Gastrocnemius medialis (tissue), 4 donors: Measurements from ENCODE around the gene PRDM7. TPM values are rescaled to one million over a fixed set of nuclear protein-coding genes. Genes with fewer than 3 reads are reported as not detected.
"Not testable (repeated sequence)": the region's sequence is repeated elsewhere in the genome, so short reads cannot be mapped to it uniquely, and the experiment has no call there.

Experiments
- ATAC-seq, 2 donors: fragments of 150-250 bp; one replicate each; pipeline ENCODE4 v1.9.1; 2016
- DNase-seq, 2 donors: peaks; one replicate each; pipeline ENCODE4 v3.0.0-alpha.2; 2019
- H3K27ac ChIP-seq, 4 donors: fragments of 200-600 bp; sonication (generic); 1 replicate in 1 of 4; 2 replicates in 3 of 4; pipeline ENCODE4 v1.5.1; 2016 to 2018; ENCODE audit warnings: mild to moderate bottlenecking in 2 of 4, moderate library complexity in 1 of 4
- H3K27me3 ChIP-seq, 3 donors: fragments of 200-600 bp; sonication (generic) in 2 of 3; 1 replicate in 1 of 3; 2 replicates in 2 of 3; pipeline versions ENCODE4 v1.5.1 to v1.6.0; 2016 to 2019; ENCODE audit warnings: mild to moderate bottlenecking in 1 of 3, moderate library complexity in 1 of 3
- H3K36me3 ChIP-seq, 2 donors: fragments of 200-600 bp; sonication (generic) in 1 of 2; one replicate each; pipeline ENCODE4 v1.5.1; 2017 to 2018
- H3K4me1 ChIP-seq, 2 donors: fragments of 200-600 bp; sonication (generic) in 1 of 2; one replicate each; pipeline ENCODE4 v1.5.1; 2016 to 2017; ENCODE audit warnings: mild to moderate bottlenecking in 2 of 2
- H3K4me3 ChIP-seq, 4 donors: fragments of 200-600 bp; sonication (generic) in 3 of 4; 1 replicate in 1 of 4; 2 replicates in 3 of 4; pipeline ENCODE4 v1.5.1; 2016 to 2019; ENCODE audit warnings: mild to moderate bottlenecking in 2 of 4
- H3K9me3 ChIP-seq, 3 donors: fragments of 200-600 bp; sonication (generic) in 2 of 3; 1 replicate in 1 of 3; 2 replicates in 2 of 3; pipeline ENCODE4 v1.5.1; 2016 to 2019
- CTCF ChIP-seq, 5 experiments: fragments of 450-650 bp in 3 of 5; fragments of 200-600 bp in 2 of 5; sonication (generic) in 2 of 5; IDR thresholded peaks in 4 of 5; conservative IDR thresholded peaks in 1 of 5; 1 replicate in 4 of 5; 2 replicates in 1 of 5; pipeline ENCODE4 v1.5.1; 2016 to 2019; ENCODE audit warnings: antibody characterized with exemption in 5 of 5, mild to moderate bottlenecking in 3 of 5, moderate library complexity in 3 of 5
- POLR2A ChIP-seq, 2 donors: fragments of 450-650 bp; IDR thresholded peaks; one replicate each; pipeline ENCODE4 v1.6.1; 2017; ENCODE audit warnings: antibody characterized with exemption in 2 of 2, mild to moderate bottlenecking in 2 of 2, moderate library complexity in 2 of 2
- in situ Hi-C, 4 donors: fragments of 200-750 bp; cut with MboI; loops; one replicate each; pipeline versions ENCODE4 v1.15.0 to v1.8.0; 2017; ENCODE audit warnings: low sequenced_read_pairs in 4 of 4
- intact Hi-C: fragments of 100-400 bp; cut with DNase I; formaldehyde crosslinking; loops from one replicate; pipeline ENCODE4 v1.15.1; 2023; ENCODE audit warnings: low total_unique reads
- total RNA-seq, 4 donors: library from RNA; depleted of rRNA; stranded (reverse); fragments of >200 nt; gene quantifications; one replicate each; pipeline versions ENCODE4 v1.1.0 to v1.2.3, GENCODE V29; 2016

The PRDM7 gene
- total RNA-seq, 4 donors from 2014 or later: not detected

- no peak overlapping the region for H3K4me3 ChIP-seq
- TF ChIP-seq POLR2A (IDR thresholded peaks at IDR 0.05) (no peak), CTCF (IDR thresholded peaks at IDR 0.05 in 4 of 5, conservative IDR thresholded peaks at IDR 0.05 in 1 of 5) (no peak)
- peaks cover 0 to 10% (median 0%) of the 10 kb centered on the region in 3 donors for H3K27me3 ChIP-seq
- no peaks in the 10 kb centered on the region for H3K9me3 ChIP-seq
- in situ Hi-C loops: no loop called here
- no peaks in the 10 kb centered on the region for H3K36me3 ChIP-seq
- intact Hi-C loops: no loop called here
- no peak overlapping the region for H3K27ac ChIP-seq
- no peak for ATAC-seq
- no peaks in the 10 kb centered on the region for H3K4me1 ChIP-seq
- DNase-seq: no peak
Observed at GRCh38 chr16:90070440-90070839, 6.7 kb downstream of the PRDM7 start.

GRCh38 chr16:90061437-90061836 lies 15.7 kb downstream of the PRDM7 start:
- H3K9me3 ChIP-seq: no peaks in the 10 kb centered on the region
- no peak for ATAC-seq
- H3K4me3 ChIP-seq: no peak overlapping the region
- peaks cover 0 to 3% (median 0%) of the 10 kb centered on the region in 3 donors for H3K27me3 ChIP-seq
- no peak for DNase-seq
- no peak overlapping the region for H3K27ac ChIP-seq
- in situ Hi-C loops: no loop called here
- intact Hi-C loops: no loop called here
- no peaks in the 10 kb centered on the region for H3K36me3 ChIP-seq
- no peak for TF ChIP-seq CTCF (IDR thresholded peaks at IDR 0.05 in 4 of 5, conservative IDR thresholded peaks at IDR 0.05 in 1 of 5)
- TF ChIP-seq POLR2A (IDR thresholded peaks at IDR 0.05): no peak
- H3K4me1 ChIP-seq: no peaks in the 10 kb centered on the region

- in situ Hi-C loops: no loop called here
- Histone ChIP-seq H3K27ac (no peak overlapping the region), H3K9me3 (no peaks in the 10 kb centered on the region), H3K27me3 (no peaks in the 10 kb centered on the region), H3K4me3 (no peak overlapping the region), H3K4me1 (no peaks in the 10 kb centered on the region), H3K36me3 (no peaks in the 10 kb centered on the region)
- intact Hi-C loops: no loop called here
- ATAC-seq: no peak
- TF ChIP-seq CTCF (IDR thresholded peaks at IDR 0.05 in 4 of 5, conservative IDR thresholded peaks at IDR 0.05 in 1 of 5) (no peak), POLR2A (IDR thresholded peaks at IDR 0.05) (no peak)
- no peak for DNase-seq
Observed at GRCh38 chr16:90057738-90058173, 19.4 kb downstream of the PRDM7 start.

- DNase-seq, H3K4me3 ChIP-seq, in situ Hi-C loops, ATAC-seq, H3K27me3 ChIP-seq, H3K27ac ChIP-seq, H3K9me3 ChIP-seq, H3K4me1 ChIP-seq, H3K36me3 ChIP-seq, intact Hi-C loops: not testable (repeated sequence)
Observed at GRCh38 chr16:90056521-90056920, 20.6 kb downstream of the PRDM7 start.

- no peaks in the 10 kb centered on the region for H3K4me1 ChIP-seq
- H3K36me3 ChIP-seq: no peaks in the 10 kb centered on the region
- in situ Hi-C loops: no loop called here
- H3K4me3 ChIP-seq: no peak overlapping the region
- ATAC-seq: no peak
- TF ChIP-seq POLR2A (IDR thresholded peaks at IDR 0.05) (no peak), CTCF (IDR thresholded peaks at IDR 0.05 in 4 of 5, conservative IDR thresholded peaks at IDR 0.05 in 1 of 5) (no peak)
- no peaks in the 10 kb centered on the region for H3K27me3 ChIP-seq
- intact Hi-C loops: no loop called here
- no peaks in the 10 kb centered on the region for H3K9me3 ChIP-seq
- H3K27ac ChIP-seq: no peak overlapping the region
- no peak for DNase-seq
Observed at GRCh38 chr16:90055371-90055770, 21.8 kb downstream of the PRDM7 start.
